Measurements from ENCODE around the gene SLC1A4. TPM values are rescaled to one million over a fixed set of nuclear protein-coding genes. Genes with fewer than 3 reads are reported as not detected.
"Not testable (repeated sequence)": the region's sequence is repeated elsewhere in the genome, so short reads cannot be mapped to it uniquely, and the experiment has no call there.

The SLC1A4 gene
- total and polyA plus RNA-seq, 2 donors from 2014 or later = 2.1 to 10.6 TPM

GRCh38 chr2:65031341-65032018 is 42.3 kb downstream of the SLC1A4 start:
- no peaks in the 10 kb centered on the region for H3K27me3 ChIP-seq (ENCODE audit: control insufficient read depth, insufficient read depth, low read length)
- no peak overlapping the region for H3K9ac ChIP-seq (ENCODE audit: low read length in 3 of 3)
- no peak overlapping the region for H3K27ac ChIP-seq (ENCODE audit: low read depth in 2 of 2, low read length in 2 of 2)
- no peaks in the 10 kb centered on the region for H3K36me3 ChIP-seq (ENCODE audit: control insufficient read depth in 2 of 3, insufficient read depth in 3 of 3, low read length in 3 of 3)
- FAIRE-seq (no peak), DNase-seq (peak in 2 of 5 donors; percentile 30 to 31)
- no peaks in the 10 kb centered on the region for H3K9me3 ChIP-seq (ENCODE audit: control insufficient read depth in 2 of 3, insufficient read depth in 1 of 3, low read length in 3 of 3)
- H3K4me3 ChIP-seq (ENCODE audit: low read length in 3 of 3) = no peak overlapping the region
- H3K4me1 ChIP-seq (ENCODE audit: control insufficient read depth in 2 of 3, insufficient read depth in 2 of 3, low read depth in 1 of 3, low read length in 3 of 3) = peaks cover 0 to 8% (median 2%) of the 10 kb centered on the region in 3 donors
- TF ChIP-seq CTCF (IDR thresholded peaks at IDR 0.05; ENCODE audit: borderline replicate concordance, extremely low read depth, insufficient read depth) = no peak
- intact Hi-C loops (cut with DNase I) = no loop called here

- Histone ChIP-seq H3K27ac (ENCODE audit: low read depth in 2 of 2, low read length in 2 of 2) (no peak overlapping the region), H3K36me3 (ENCODE audit: control insufficient read depth in 2 of 3, insufficient read depth in 3 of 3, low read length in 3 of 3) (no peaks in the 10 kb centered on the region), H3K9ac (ENCODE audit: low read length in 3 of 3) (no peak overlapping the region), H3K9me3 (ENCODE audit: control insufficient read depth in 2 of 3, insufficient read depth in 1 of 3, low read length in 3 of 3) (no peaks in the 10 kb centered on the region), H3K4me1 (ENCODE audit: control insufficient read depth in 2 of 3, insufficient read depth in 2 of 3, low read depth in 1 of 3, low read length in 3 of 3) (peaks cover 0 to 8% (median 2%) of the 10 kb centered on the region in 3 donors), H3K27me3 (ENCODE audit: control insufficient read depth, insufficient read depth, low read length) (no peaks in the 10 kb centered on the region), H3K4me3 (ENCODE audit: low read length in 3 of 3) (no peak overlapping the region)
- no peak for FAIRE-seq
- DNase-seq = no peak
- no peak for TF ChIP-seq CTCF (IDR thresholded peaks at IDR 0.05; ENCODE audit: borderline replicate concordance, extremely low read depth, insufficient read depth)
- intact Hi-C loops (cut with DNase I) = no loop called here
Measured at GRCh38 chr2:65032019-65032975, 43.1 kb downstream of the SLC1A4 start.

GRCh38 chr2:65033178-65033577 is 44.0 kb downstream of the SLC1A4 start:
- intact Hi-C loops (cut with DNase I) = no loop called here

GRCh38 chr2:65033667-65034066 is 44.5 kb downstream of the SLC1A4 start:
- H3K36me3 ChIP-seq (ENCODE audit: control insufficient read depth in 2 of 3, insufficient read depth in 3 of 3, low read length in 3 of 3); H3K9ac ChIP-seq (ENCODE audit: low read length in 3 of 3); intact Hi-C loops (cut with DNase I); H3K9me3 ChIP-seq (ENCODE audit: control insufficient read depth in 2 of 3, insufficient read depth in 1 of 3, low read length in 3 of 3); H3K4me1 ChIP-seq (ENCODE audit: control insufficient read depth in 2 of 3, insufficient read depth in 2 of 3, low read depth in 1 of 3, low read length in 3 of 3); FAIRE-seq; H3K27ac ChIP-seq (ENCODE audit: low read depth in 2 of 2, low read length in 2 of 2); H3K4me3 ChIP-seq (ENCODE audit: low read length in 3 of 3); H3K27me3 ChIP-seq (ENCODE audit: control insufficient read depth, insufficient read depth, low read length); DNase-seq: not testable (repeated sequence)

More at GRCh38 chr2:65033178-65033577, 44.0 kb downstream of the SLC1A4 start:
- no peaks in the 10 kb centered on the region for H3K36me3 ChIP-seq (ENCODE audit: control insufficient read depth in 2 of 3, insufficient read depth in 3 of 3, low read length in 3 of 3)
- FAIRE-seq (no peak), DNase-seq (peak in 2 of 5 donors; percentile 22 to 29)
- no peak overlapping the region for H3K27ac ChIP-seq (ENCODE audit: low read depth in 2 of 2, low read length in 2 of 2)
- H3K9me3 ChIP-seq (ENCODE audit: control insufficient read depth in 2 of 3, insufficient read depth in 1 of 3, low read length in 3 of 3) = no peaks in the 10 kb centered on the region
- H3K4me3 ChIP-seq (ENCODE audit: low read length in 3 of 3) = no peak overlapping the region
- no peak overlapping the region for H3K9ac ChIP-seq (ENCODE audit: low read length in 3 of 3)
- H3K4me1 ChIP-seq (ENCODE audit: control insufficient read depth in 2 of 3, insufficient read depth in 2 of 3, low read depth in 1 of 3, low read length in 3 of 3) = peaks cover 0 to 8% (median 2%) of the 10 kb centered on the region in 3 donors
- no peak for TF ChIP-seq CTCF (IDR thresholded peaks at IDR 0.05; ENCODE audit: borderline replicate concordance, extremely low read depth, insufficient read depth)
- H3K27me3 ChIP-seq (ENCODE audit: control insufficient read depth, insufficient read depth, low read length) = no peaks in the 10 kb centered on the region
